ENCODE measurements around the gene ESRRG.

- TF ChIP-seq CTCF (IDR thresholded peaks at IDR 0.05; ENCODE audit: low read depth, low read length, missing input control) (no peak), TAF1 (conservative IDR thresholded peaks at IDR 0.05) (no peak)
Measured at GRCh38 chr1:216521477-216521876, 201.8 kb downstream of the ESRRG start.
